DOHH2 (cell line): ENCODE data around the gene METTL1.
A peak's percentile ranks its signal among the peaks of the same experiment; 100 is the strongest.

ENCODE experiments used
- H3F3A ChIP-seq: fragments of 200-600 bp; sonication (generic), shearing (Covaris generic); 2 replicates; pipeline ENCODE4 v1.6.0; 2016; ENCODE audit warnings: antibody characterized with exemption, mild to moderate bottlenecking; ENCODE audit not compliant: control insufficient read depth, insufficient read depth
- H3K27ac ChIP-seq: fragments of 200-600 bp; sonication (generic); 2 replicates; pipeline ENCODE4 v1.5.1; 2014; ENCODE audit warnings: low read depth, mild to moderate bottlenecking, low read length, moderate library complexity
- H3K27me3 ChIP-seq: fragments of 200-600 bp; sonication (generic); 2 replicates; pipeline ENCODE4 v1.6.1; 2014; ENCODE audit warnings: mild to moderate bottlenecking, low read length, mixed read lengths; ENCODE audit not compliant: control insufficient read depth
- H3K36me3 ChIP-seq: fragments of 200-600 bp; sonication (generic); 2 replicates; pipeline ENCODE4 v1.6.1; 2014; ENCODE audit warnings: mild to moderate bottlenecking, low read length, moderate library complexity, mixed read lengths; ENCODE audit not compliant: control insufficient read depth
- H3K4me1 ChIP-seq: fragments of 200-600 bp; sonication (generic); 2 replicates; pipeline ENCODE4 v1.6.1; 2014; ENCODE audit warnings: mild to moderate bottlenecking, low read length, mixed read lengths; ENCODE audit not compliant: control insufficient read depth
- H3K4me2 ChIP-seq: fragments of 200-600 bp; sonication (generic); 2 replicates; pipeline ENCODE4 v1.6.0; 2014; ENCODE audit warnings: mild to moderate bottlenecking, low read length, moderate library complexity
- H3K4me3 ChIP-seq: fragments of 200-600 bp; sonication (generic); 2 replicates; pipeline ENCODE4 v1.5.1; 2014; ENCODE audit warnings: mild to moderate bottlenecking, low read length, mixed read lengths
- H3K79me2 ChIP-seq: fragments of 200-600 bp; sonication (generic); 2 replicates; pipeline ENCODE4 v1.6.1; 2014; ENCODE audit warnings: mild to moderate bottlenecking, low read length, mixed read lengths; ENCODE audit not compliant: control insufficient read depth
- H3K9me2 ChIP-seq: fragments of 200-600 bp; sonication (generic); replicated peaks from 2 replicates; pipeline ENCODE4 v1.6.1; 2014; ENCODE audit warnings: mild to moderate bottlenecking, low read length, mixed read lengths; ENCODE audit not compliant: control insufficient read depth
- H3K9me3 ChIP-seq: fragments of 200-600 bp; sonication (generic); 2 replicates; pipeline ENCODE4 v1.6.1; 2014; ENCODE audit warnings: antibody characterized with exemption, low read length, mixed read lengths; ENCODE audit not compliant: control insufficient read depth, insufficient read depth
- H4K20me1 ChIP-seq: fragments of 200-600 bp; sonication (generic); 2 replicates; pipeline ENCODE4 v1.6.0; 2014; ENCODE audit warnings: low read depth, mild to moderate bottlenecking, antibody characterized with exemption, low read length, moderate library complexity; ENCODE audit not compliant: control insufficient read depth, insufficient read depth
- EZH2phosphoT487 ChIP-seq: fragments of 200-600 bp; sonication (generic); IDR thresholded peaks from 2 replicates; pipeline ENCODE4 v1.6.1; 2017; ENCODE audit warnings: borderline replicate concordance, mild to moderate bottlenecking, antibody characterized with exemption, low read length, moderate library complexity, mixed read lengths
- TF ChIP-seq, protein P1 (sequence below): fragments of 200-600 bp; sonication (generic); IDR thresholded peaks from one replicate; pipeline ENCODE4 v1.5.1; 2014; ENCODE audit warnings: antibody characterized with exemption, mild to moderate bottlenecking, low read depth, low read length; ENCODE audit not compliant: poor library complexity, severe bottlenecking

Gene METTL1

GRCh38 chr12:57783466-57783801 is 11.5 kb upstream of the METTL1 start:
- no peaks in the 10 kb centered on the region for H3F3A ChIP-seq
- no peaks in the 10 kb centered on the region for H3K9me3 ChIP-seq
- H3K27me3 ChIP-seq: no peaks in the 10 kb centered on the region
- peaks cover 21% of the 10 kb centered on the region for H3K4me1 ChIP-seq
- TF ChIP-seq EZH2phosphoT487: no peak
- TF ChIP-seq, protein P1, sequence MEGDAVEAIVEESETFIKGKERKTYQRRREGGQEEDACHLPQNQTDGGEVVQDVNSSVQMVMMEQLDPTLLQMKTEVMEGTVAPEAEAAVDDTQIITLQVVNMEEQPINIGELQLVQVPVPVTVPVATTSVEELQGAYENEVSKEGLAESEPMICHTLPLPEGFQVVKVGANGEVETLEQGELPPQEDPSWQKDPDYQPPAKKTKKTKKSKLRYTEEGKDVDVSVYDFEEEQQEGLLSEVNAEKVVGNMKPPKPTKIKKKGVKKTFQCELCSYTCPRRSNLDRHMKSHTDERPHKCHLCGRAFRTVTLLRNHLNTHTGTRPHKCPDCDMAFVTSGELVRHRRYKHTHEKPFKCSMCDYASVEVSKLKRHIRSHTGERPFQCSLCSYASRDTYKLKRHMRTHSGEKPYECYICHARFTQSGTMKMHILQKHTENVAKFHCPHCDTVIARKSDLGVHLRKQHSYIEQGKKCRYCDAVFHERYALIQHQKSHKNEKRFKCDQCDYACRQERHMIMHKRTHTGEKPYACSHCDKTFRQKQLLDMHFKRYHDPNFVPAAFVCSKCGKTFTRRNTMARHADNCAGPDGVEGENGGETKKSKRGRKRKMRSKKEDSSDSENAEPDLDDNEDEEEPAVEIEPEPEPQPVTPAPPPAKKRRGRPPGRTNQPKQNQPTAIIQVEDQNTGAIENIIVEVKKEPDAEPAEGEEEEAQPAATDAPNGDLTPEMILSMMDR: no peak
- peaks cover 32% of the 10 kb centered on the region for H3K79me2 ChIP-seq
- peak overlapping the region; percentile 98 for H3K4me3 ChIP-seq
- H3K4me2 ChIP-seq: peak overlapping the region; percentile 97
- H3K9me2 ChIP-seq: no peaks in the 10 kb centered on the region
- H3K36me3 ChIP-seq: peaks cover 44% of the 10 kb centered on the region
- no peak overlapping the region for H3K27ac ChIP-seq
- H4K20me1 ChIP-seq: peaks cover 4% of the 10 kb centered on the region; the same call in 1 of the 2 replicates

GRCh38 chr12:57782608-57783465 is 10.9 kb upstream of the METTL1 start, which contains the start of gene TSFM:
Gene TSFM (plus strand): TSS chr12:57782787. CDS start chr12:57782802, 15 bp downstream.
- no peak for TF ChIP-seq EZH2phosphoT487
- TF ChIP-seq, protein P1: peak; percentile 91
- Histone ChIP-seq H3K36me3 (peaks cover 40% of the 10 kb centered on the region), H3K9me2 (no peaks in the 10 kb centered on the region), H3K27ac (peak within 1 kb of the TSS; percentile 22), H3F3A (no peaks in the 10 kb centered on the region), H3K4me1 (peaks cover 21% of the 10 kb centered on the region), H3K9me3 (no peaks in the 10 kb centered on the region), H3K27me3 (no peaks in the 10 kb centered on the region), H3K4me3 (peak within 1 kb of the TSS; percentile 98), H3K4me2 (peak within 1 kb of the TSS; percentile 97), H3K79me2 (peaks cover 32% of the 10 kb centered on the region), H4K20me1 (peaks cover 4% of the 10 kb centered on the region; the same call in 1 of the 2 replicates)

GRCh38 chr12:57782243-57782607 is 10.3 kb upstream of the METTL1 start:
- Histone ChIP-seq H3K9me3 (no peaks in the 10 kb centered on the region), H3K4me2 (peak overlapping the region; percentile 97), H3K27ac (peak overlapping the region; percentile 15), H3K4me3 (peak overlapping the region; percentile 98), H3F3A (no peaks in the 10 kb centered on the region), H4K20me1 (peaks cover 4% of the 10 kb centered on the region; the same call in 1 of the 2 replicates), H3K79me2 (peaks cover 32% of the 10 kb centered on the region), H3K4me1 (peaks cover 21% of the 10 kb centered on the region), H3K9me2 (no peaks in the 10 kb centered on the region), H3K36me3 (peaks cover 35% of the 10 kb centered on the region), H3K27me3 (no peaks in the 10 kb centered on the region)
- TF ChIP-seq, protein P1: no peak
- no peak for TF ChIP-seq EZH2phosphoT487
